GM21529 (cell line): ENCODE measurements around the gene GINS3.

Experiments used
- ATAC-seq: cut with Tn5 transposase; IDR thresholded peaks from one replicate; pipeline ENCODE4 v1.9.1; 2021; ENCODE audit not compliant: unreplicated experiment

The GINS3 gene

GRCh38 chr16:58392215-58393137, at the start of gene GINS3:
Gene GINS3, plus strand, starts transcription at chr16:58392471. Its CDS starts 131 bp downstream, at chr16:58392602.
- peak; percentile 97 for ATAC-seq

GRCh38 chr16:58343562-58343961, 48.7 kb upstream of the GINS3 start:
- no peak for ATAC-seq

GRCh38 chr16:58345574-58346354, 46.5 kb upstream of the GINS3 start:
- no peak for ATAC-seq

GRCh38 chr16:58346831-58347371, 45.4 kb upstream of the GINS3 start:
- ATAC-seq, result no peak

- ATAC-seq, result no peak
Measured at GRCh38 chr16:58348986-58349385, 43.3 kb upstream of the GINS3 start.

- no peak for ATAC-seq
Measured at GRCh38 chr16:58352690-58353089, 39.6 kb upstream of the GINS3 start.

GRCh38 chr16:58360041-58360634, 32.1 kb upstream of the GINS3 start:
- no peak for ATAC-seq

- no peak for ATAC-seq
Measured at GRCh38 chr16:58361726-58362125, 30.5 kb upstream of the GINS3 start.

- no peak for ATAC-seq
Measured at GRCh38 chr16:58363746-58364393, 28.4 kb upstream of the GINS3 start.

GRCh38 chr16:58365623-58366022, 26.6 kb upstream of the GINS3 start:
- no peak for ATAC-seq

- ATAC-seq, result no peak
Measured at GRCh38 chr16:58366247-58367031, 25.8 kb upstream of the GINS3 start.

- no peak for ATAC-seq
Measured at GRCh38 chr16:58367252-58367651, 25.0 kb upstream of the GINS3 start.

- no peak for ATAC-seq
Measured at GRCh38 chr16:58371841-58372240, 20.4 kb upstream of the GINS3 start.

- no peak for ATAC-seq
Measured at GRCh38 chr16:58375386-58375785, 16.9 kb upstream of the GINS3 start.

- no peak for ATAC-seq
Measured at GRCh38 chr16:58377932-58378331, 14.3 kb upstream of the GINS3 start.

- no peak for ATAC-seq
Measured at GRCh38 chr16:58378401-58378800, 13.9 kb upstream of the GINS3 start.

GRCh38 chr16:58379736-58380135, 12.5 kb upstream of the GINS3 start:
- ATAC-seq, result no peak

- no peak for ATAC-seq
Measured at GRCh38 chr16:58381661-58382060, 10.6 kb upstream of the GINS3 start.

GRCh38 chr16:58384437-58385055, 7.7 kb upstream of the GINS3 start:
- no peak for ATAC-seq
